Neural cell (in vitro differentiated cells): ENCODE measurements around the gene MYPN.

Experiments
- EP300 ChIP-seq: fragments of 450-650 bp; conservative IDR thresholded peaks from 2 replicates; pipeline ENCODE4 v1.6.1; 2014; ENCODE audit warnings: antibody characterized with exemption, mild to moderate bottlenecking, moderate library complexity; ENCODE audit not compliant: poor library complexity, severe bottlenecking
- EZH2 ChIP-seq: fragments of 200-600, 300-800 bp; shearing (Covaris generic), sonication (generic); IDR thresholded peaks from 2 replicates; pipeline ENCODE4 v1.6.1; 2014; ENCODE audit warnings: antibody characterized with exemption, low read length, borderline replicate concordance, mild to moderate bottlenecking; ENCODE audit not compliant: insufficient read depth, poor library complexity, severe bottlenecking
- POLR2AphosphoS5 ChIP-seq: IDR thresholded peaks from 2 replicates; pipeline ENCODE4 v1.6.1; 2012
- RAD21 ChIP-seq: fragments of 450-650 bp; conservative IDR thresholded peaks from 2 replicates; pipeline ENCODE4 v1.6.1; 2014; ENCODE audit warnings: antibody characterized with exemption, mild to moderate bottlenecking, moderate library complexity
- TF ChIP-seq, protein P1 (sequence below): fragments of 450-650 bp; IDR thresholded peaks from 2 replicates; pipeline ENCODE4 v1.5.1; 2014; ENCODE audit warnings: antibody characterized with exemption, mild to moderate bottlenecking, moderate library complexity; ENCODE audit not compliant: poor library complexity, severe bottlenecking
- TF ChIP-seq, protein P2 (sequence below): IDR thresholded peaks from 2 replicates; pipeline ENCODE4 v1.6.1; 2012; ENCODE audit warnings: borderline replicate concordance

DNA sequence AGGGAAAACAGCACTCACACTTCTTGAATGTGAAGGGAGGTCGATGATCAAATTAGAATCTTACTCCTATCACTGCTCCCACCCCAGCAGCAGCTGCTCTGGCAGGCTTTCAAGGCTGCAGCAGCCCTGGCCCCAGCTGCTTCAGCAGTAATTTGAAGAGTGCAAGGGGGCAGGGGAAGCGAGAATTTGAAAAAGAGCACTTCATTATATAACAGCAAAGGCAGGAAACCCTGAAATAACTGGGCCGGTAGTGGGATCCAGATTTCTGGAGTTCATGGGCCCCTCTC is 44.9 kb downstream of the MYPN start:
- TF ChIP-seq, protein P1, sequence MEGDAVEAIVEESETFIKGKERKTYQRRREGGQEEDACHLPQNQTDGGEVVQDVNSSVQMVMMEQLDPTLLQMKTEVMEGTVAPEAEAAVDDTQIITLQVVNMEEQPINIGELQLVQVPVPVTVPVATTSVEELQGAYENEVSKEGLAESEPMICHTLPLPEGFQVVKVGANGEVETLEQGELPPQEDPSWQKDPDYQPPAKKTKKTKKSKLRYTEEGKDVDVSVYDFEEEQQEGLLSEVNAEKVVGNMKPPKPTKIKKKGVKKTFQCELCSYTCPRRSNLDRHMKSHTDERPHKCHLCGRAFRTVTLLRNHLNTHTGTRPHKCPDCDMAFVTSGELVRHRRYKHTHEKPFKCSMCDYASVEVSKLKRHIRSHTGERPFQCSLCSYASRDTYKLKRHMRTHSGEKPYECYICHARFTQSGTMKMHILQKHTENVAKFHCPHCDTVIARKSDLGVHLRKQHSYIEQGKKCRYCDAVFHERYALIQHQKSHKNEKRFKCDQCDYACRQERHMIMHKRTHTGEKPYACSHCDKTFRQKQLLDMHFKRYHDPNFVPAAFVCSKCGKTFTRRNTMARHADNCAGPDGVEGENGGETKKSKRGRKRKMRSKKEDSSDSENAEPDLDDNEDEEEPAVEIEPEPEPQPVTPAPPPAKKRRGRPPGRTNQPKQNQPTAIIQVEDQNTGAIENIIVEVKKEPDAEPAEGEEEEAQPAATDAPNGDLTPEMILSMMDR, result no peak
- TF ChIP-seq EZH2 (no peak), EP300 (no peak), RAD21 (no peak), POLR2AphosphoS5 (no peak)
- TF ChIP-seq, protein P2, sequence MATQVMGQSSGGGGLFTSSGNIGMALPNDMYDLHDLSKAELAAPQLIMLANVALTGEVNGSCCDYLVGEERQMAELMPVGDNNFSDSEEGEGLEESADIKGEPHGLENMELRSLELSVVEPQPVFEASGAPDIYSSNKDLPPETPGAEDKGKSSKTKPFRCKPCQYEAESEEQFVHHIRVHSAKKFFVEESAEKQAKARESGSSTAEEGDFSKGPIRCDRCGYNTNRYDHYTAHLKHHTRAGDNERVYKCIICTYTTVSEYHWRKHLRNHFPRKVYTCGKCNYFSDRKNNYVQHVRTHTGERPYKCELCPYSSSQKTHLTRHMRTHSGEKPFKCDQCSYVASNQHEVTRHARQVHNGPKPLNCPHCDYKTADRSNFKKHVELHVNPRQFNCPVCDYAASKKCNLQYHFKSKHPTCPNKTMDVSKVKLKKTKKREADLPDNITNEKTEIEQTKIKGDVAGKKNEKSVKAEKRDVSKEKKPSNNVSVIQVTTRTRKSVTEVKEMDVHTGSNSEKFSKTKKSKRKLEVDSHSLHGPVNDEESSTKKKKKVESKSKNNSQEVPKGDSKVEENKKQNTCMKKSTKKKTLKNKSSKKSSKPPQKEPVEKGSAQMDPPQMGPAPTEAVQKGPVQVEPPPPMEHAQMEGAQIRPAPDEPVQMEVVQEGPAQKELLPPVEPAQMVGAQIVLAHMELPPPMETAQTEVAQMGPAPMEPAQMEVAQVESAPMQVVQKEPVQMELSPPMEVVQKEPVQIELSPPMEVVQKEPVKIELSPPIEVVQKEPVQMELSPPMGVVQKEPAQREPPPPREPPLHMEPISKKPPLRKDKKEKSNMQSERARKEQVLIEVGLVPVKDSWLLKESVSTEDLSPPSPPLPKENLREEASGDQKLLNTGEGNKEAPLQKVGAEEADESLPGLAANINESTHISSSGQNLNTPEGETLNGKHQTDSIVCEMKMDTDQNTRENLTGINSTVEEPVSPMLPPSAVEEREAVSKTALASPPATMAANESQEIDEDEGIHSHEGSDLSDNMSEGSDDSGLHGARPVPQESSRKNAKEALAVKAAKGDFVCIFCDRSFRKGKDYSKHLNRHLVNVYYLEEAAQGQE, result no peak
